ENCODE results near the gene RIMS1.

DNA sequence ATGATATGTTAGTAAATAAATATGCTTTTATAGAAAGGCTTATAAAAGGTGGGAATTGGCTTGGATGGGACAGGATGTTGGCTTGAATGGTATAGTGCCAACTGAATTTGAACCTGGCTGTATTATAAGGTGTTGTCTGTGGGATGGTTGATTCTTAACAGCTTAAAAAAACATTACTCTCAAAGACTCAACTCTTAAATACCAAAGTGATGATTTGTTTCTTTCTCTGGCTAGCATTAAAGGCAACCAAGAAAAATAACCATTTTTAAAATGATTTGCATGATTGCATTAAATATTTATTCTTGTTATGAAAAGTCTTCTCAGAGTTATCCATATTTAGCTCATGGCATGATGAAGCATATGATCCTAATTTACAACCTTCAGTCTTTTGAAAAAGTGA, 216.2 kb downstream of the RIMS1 start:
- TF ChIP-seq, protein P1, sequence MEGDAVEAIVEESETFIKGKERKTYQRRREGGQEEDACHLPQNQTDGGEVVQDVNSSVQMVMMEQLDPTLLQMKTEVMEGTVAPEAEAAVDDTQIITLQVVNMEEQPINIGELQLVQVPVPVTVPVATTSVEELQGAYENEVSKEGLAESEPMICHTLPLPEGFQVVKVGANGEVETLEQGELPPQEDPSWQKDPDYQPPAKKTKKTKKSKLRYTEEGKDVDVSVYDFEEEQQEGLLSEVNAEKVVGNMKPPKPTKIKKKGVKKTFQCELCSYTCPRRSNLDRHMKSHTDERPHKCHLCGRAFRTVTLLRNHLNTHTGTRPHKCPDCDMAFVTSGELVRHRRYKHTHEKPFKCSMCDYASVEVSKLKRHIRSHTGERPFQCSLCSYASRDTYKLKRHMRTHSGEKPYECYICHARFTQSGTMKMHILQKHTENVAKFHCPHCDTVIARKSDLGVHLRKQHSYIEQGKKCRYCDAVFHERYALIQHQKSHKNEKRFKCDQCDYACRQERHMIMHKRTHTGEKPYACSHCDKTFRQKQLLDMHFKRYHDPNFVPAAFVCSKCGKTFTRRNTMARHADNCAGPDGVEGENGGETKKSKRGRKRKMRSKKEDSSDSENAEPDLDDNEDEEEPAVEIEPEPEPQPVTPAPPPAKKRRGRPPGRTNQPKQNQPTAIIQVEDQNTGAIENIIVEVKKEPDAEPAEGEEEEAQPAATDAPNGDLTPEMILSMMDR (IDR thresholded peaks at IDR 0.05) = no peak
- no peak for TF ChIP-seq ZFX (IDR thresholded peaks at IDR 0.05; ENCODE audit: borderline replicate concordance)
